Trophoblast cell (in vitro differentiated cells and primary cell): Measurements from ENCODE around the gene MAPK4.

Experiments used
- DNase-seq, 2 donors: peaks; one replicate each; pipeline ENCODE4 v3.0.0-alpha.2; 2016
- H2AFZ ChIP-seq: 2 replicates; pipeline ENCODE4 v1.6.1; 2013; ENCODE audit warnings: low read length, moderate library complexity, mild to moderate bottlenecking; ENCODE audit not compliant: insufficient read depth, poor library complexity
- H2AK5ac ChIP-seq: 2 replicates; pipeline ENCODE4 v1.6.1; 2013; ENCODE audit warnings: mild to moderate bottlenecking, low read length
- H2BK120ac ChIP-seq: 2 replicates; pipeline ENCODE4 v1.6.1; 2013; ENCODE audit warnings: low read length, mild to moderate bottlenecking, moderate library complexity; ENCODE audit not compliant: insufficient read depth, poor library complexity
- H2BK12ac ChIP-seq: 2 replicates; pipeline ENCODE4 v1.6.1; 2013; ENCODE audit warnings: mild to moderate bottlenecking, low read length, moderate library complexity
- H2BK5ac ChIP-seq: 2 replicates; pipeline ENCODE4 v1.6.1; 2013; ENCODE audit warnings: low read length, low read depth, moderate library complexity, mild to moderate bottlenecking; ENCODE audit not compliant: poor library complexity
- H3K14ac ChIP-seq: 2 replicates; pipeline ENCODE4 v1.6.1; 2013; ENCODE audit warnings: mild to moderate bottlenecking, low read length
- H3K18ac ChIP-seq: 2 replicates; pipeline ENCODE4 v1.6.1; 2013; ENCODE audit warnings: mild to moderate bottlenecking, low read length
- H3K23ac ChIP-seq: 2 replicates; pipeline ENCODE4 v1.6.1; 2013; ENCODE audit warnings: low read length
- H3K27ac ChIP-seq: 2 replicates; pipeline ENCODE4 v1.5.1; 2013; ENCODE audit warnings: low read depth, mild to moderate bottlenecking, inconsistent platforms, low read length, moderate library complexity
- H3K27me3 ChIP-seq: 2 replicates; pipeline ENCODE4 v1.6.1; 2013; ENCODE audit warnings: inconsistent platforms, mild to moderate bottlenecking, low read length, moderate library complexity; ENCODE audit not compliant: insufficient read depth
- H3K36me3 ChIP-seq, 2 experiments: 1 replicate in 1 of 2; 2 replicates in 1 of 2; pipeline ENCODE4 v1.6.1; 2013; ENCODE audit warnings: low read length in 2 of 2, mild to moderate bottlenecking in 2 of 2, moderate library complexity in 1 of 2; ENCODE audit not compliant: insufficient read depth in 2 of 2, control insufficient read depth in 1 of 2
- H3K4ac ChIP-seq: 2 replicates; pipeline ENCODE4 v1.6.1; 2013; ENCODE audit warnings: low read depth, mild to moderate bottlenecking, low read length, moderate library complexity
- H3K4me1 ChIP-seq, 2 experiments: 1 replicate in 1 of 2; 2 replicates in 1 of 2; pipeline ENCODE4 v1.6.1; 2013; ENCODE audit warnings: low read length in 2 of 2, mild to moderate bottlenecking in 2 of 2, moderate library complexity in 1 of 2; ENCODE audit not compliant: insufficient read depth in 2 of 2, control insufficient read depth in 1 of 2
- H3K4me2 ChIP-seq: 2 replicates; pipeline ENCODE4 v1.6.1; 2013; ENCODE audit warnings: inconsistent platforms, mild to moderate bottlenecking, low read length, moderate library complexity
- H3K4me3 ChIP-seq: 2 replicates; pipeline ENCODE4 v1.5.1; 2013; ENCODE audit warnings: mild to moderate bottlenecking, low read depth, low read length, inconsistent platforms
- H3K79me1 ChIP-seq: one replicate; pipeline ENCODE4 v1.6.1; 2013; ENCODE audit warnings: low read length
- H3K79me2 ChIP-seq: 2 replicates; pipeline ENCODE4 v1.6.1; 2013; ENCODE audit warnings: low read length, mild to moderate bottlenecking; ENCODE audit not compliant: control insufficient read depth, insufficient read depth, poor library complexity
- H3K9ac ChIP-seq: 2 replicates; pipeline ENCODE4 v1.6.1; 2013; ENCODE audit warnings: mild to moderate bottlenecking, low read length
- H3K9me3 ChIP-seq: 2 replicates; pipeline ENCODE4 v1.6.1; 2013; ENCODE audit warnings: low read depth, mild to moderate bottlenecking, control low read depth, inconsistent platforms, low read length; ENCODE audit not compliant: insufficient read depth
- H4K12ac ChIP-seq: 2 replicates; pipeline ENCODE4 v1.6.1; 2013; ENCODE audit warnings: low read depth, mild to moderate bottlenecking, low read length, moderate library complexity
- H4K8ac ChIP-seq: 2 replicates; pipeline ENCODE4 v1.6.1; 2013; ENCODE audit warnings: low read depth, mild to moderate bottlenecking, low read length, moderate library complexity
- H4K91ac ChIP-seq: one replicate; pipeline ENCODE4 v1.6.1; 2013; ENCODE audit warnings: low read depth, mild to moderate bottlenecking, low read length, moderate library complexity
- WGBS: extraction: QIAGEN DNeasy Blood & Tissue Kit; methylation state at CpG from one replicate; pipeline ENCODE4 v1.1.7; 2013; ENCODE audit warnings: missing lambda C conversion rate; ENCODE audit not compliant: insufficient read length, insufficient coverage; ENCODE audit errors: extremely low coverage; 5-methylcytosine and 5-hydroxymethylcytosine counted together

MAPK4 gene

GRCh38 chr18:50722311-50722710, 162.4 kb downstream of the MAPK4 start:
- DNase-seq: peak; percentile 87 to 92
- Histone ChIP-seq H4K8ac (no peak overlapping the region), H3K36me3 (no peaks in the 10 kb centered on the region), H3K79me1 (no peaks in the 10 kb centered on the region), H3K27me3 (no peaks in the 10 kb centered on the region), H3K9me3 (peaks cover 3% of the 10 kb centered on the region), H3K23ac (no peak overlapping the region), H2BK120ac (no peak overlapping the region), H2AK5ac (no peak overlapping the region), H2BK5ac (no peak overlapping the region), H2AFZ (no peak overlapping the region), H3K9ac (no peak overlapping the region), H3K4me1 (peaks cover 0 to 2% of the 10 kb centered on the region in 2 experiments), H2BK12ac (no peak overlapping the region), H3K14ac (no peak overlapping the region), H3K27ac (no peak overlapping the region), H3K18ac (no peak overlapping the region), H3K4me3 (no peak overlapping the region), H4K12ac (no peak overlapping the region), H3K79me2 (no peaks in the 10 kb centered on the region), H4K91ac (no peak overlapping the region), H3K4me2 (no peak overlapping the region), H3K4ac (no peak overlapping the region)
- WGBS: no CpG with 5 or more reads among the region's 4 CpGs

- H3K14ac ChIP-seq: no peak overlapping the region
- no peaks in the 10 kb centered on the region for H3K79me2 ChIP-seq
- no peak overlapping the region for H2BK12ac ChIP-seq
- DNase-seq: no peak
- no peak overlapping the region for H3K23ac ChIP-seq
- no peaks in the 10 kb centered on the region for H3K79me1 ChIP-seq
- no peak overlapping the region for H2BK120ac ChIP-seq
- H3K4me3 ChIP-seq: no peak overlapping the region
- no CpG with 5 or more reads among the region's 5 CpGs for WGBS
- peaks cover 3% of the 10 kb centered on the region for H3K9me3 ChIP-seq
- no peak overlapping the region for H3K18ac ChIP-seq
- H4K91ac ChIP-seq: no peak overlapping the region
- no peak overlapping the region for H4K8ac ChIP-seq
- H3K27me3 ChIP-seq: no peaks in the 10 kb centered on the region
- no peak overlapping the region for H2AK5ac ChIP-seq
- peaks cover 0 to 2% of the 10 kb centered on the region in 2 experiments for H3K36me3 ChIP-seq
- peaks cover 0 to 2% of the 10 kb centered on the region in 2 experiments for H3K4me1 ChIP-seq
- no peak overlapping the region for H2BK5ac ChIP-seq
- no peak overlapping the region for H2AFZ ChIP-seq
- no peak overlapping the region for H3K27ac ChIP-seq
- no peak overlapping the region for H3K9ac ChIP-seq
- H3K4me2 ChIP-seq: no peak overlapping the region
- H3K4ac ChIP-seq: no peak overlapping the region
- H4K12ac ChIP-seq: no peak overlapping the region
Measured at GRCh38 chr18:50724751-50725151, 164.9 kb downstream of the MAPK4 start.

DNA sequence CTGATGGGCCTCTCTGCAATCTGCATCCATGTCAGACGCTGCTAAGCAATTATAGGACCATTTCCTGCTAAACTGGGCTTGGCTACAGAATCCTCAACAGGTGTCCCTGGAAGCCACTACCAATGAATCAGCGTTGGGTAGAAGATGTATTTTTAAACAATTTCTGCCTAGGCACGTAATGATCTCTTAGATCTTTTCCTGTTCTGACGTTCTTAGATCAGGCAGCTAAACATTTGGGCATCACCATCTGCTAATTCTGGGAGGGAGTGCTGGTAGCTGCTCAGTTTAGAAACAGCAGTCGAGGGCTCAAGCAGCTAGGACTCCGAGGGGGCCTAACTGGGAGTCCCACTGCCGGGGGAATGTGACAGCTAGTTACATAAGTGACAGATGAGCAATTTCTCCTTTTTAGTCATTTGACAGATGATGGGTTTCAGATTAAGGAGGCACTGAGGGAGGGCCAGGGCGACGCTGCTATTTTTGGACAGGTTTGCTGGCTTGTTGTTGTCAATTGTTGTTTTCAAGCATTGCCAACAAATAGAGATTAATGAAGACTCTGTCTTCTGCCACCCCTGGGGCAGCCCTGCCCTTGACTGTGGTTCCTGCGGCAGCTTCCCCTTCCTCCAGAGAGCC, 167.2 kb downstream of the MAPK4 start:
- H3K4me2 ChIP-seq: no peak overlapping the region
- no peak overlapping the region for H2AFZ ChIP-seq
- H3K79me2 ChIP-seq: no peaks in the 10 kb centered on the region
- no peak overlapping the region for H3K14ac ChIP-seq
- H3K27me3 ChIP-seq: no peaks in the 10 kb centered on the region
- H2BK12ac ChIP-seq: no peak overlapping the region
- H3K79me1 ChIP-seq: no peaks in the 10 kb centered on the region
- no peak overlapping the region for H2BK5ac ChIP-seq
- no CpG with 5 or more reads among the region's 10 CpGs for WGBS
- H3K4ac ChIP-seq: no peak overlapping the region
- no peaks in the 10 kb centered on the region for H3K9me3 ChIP-seq
- no peaks in the 10 kb centered on the region for H3K4me1 ChIP-seq
- no peak overlapping the region for H4K12ac ChIP-seq
- no peak for DNase-seq
- no peak overlapping the region for H3K18ac ChIP-seq
- no peak overlapping the region for H3K4me3 ChIP-seq
- H3K27ac ChIP-seq: no peak overlapping the region
- H3K23ac ChIP-seq: no peak overlapping the region
- H4K91ac ChIP-seq: no peak overlapping the region
- H3K9ac ChIP-seq: no peak overlapping the region
- peaks cover 0 to 2% of the 10 kb centered on the region in 2 experiments for H3K36me3 ChIP-seq
- H2AK5ac ChIP-seq: no peak overlapping the region
- H4K8ac ChIP-seq: no peak overlapping the region
- H2BK120ac ChIP-seq: no peak overlapping the region

DNA sequence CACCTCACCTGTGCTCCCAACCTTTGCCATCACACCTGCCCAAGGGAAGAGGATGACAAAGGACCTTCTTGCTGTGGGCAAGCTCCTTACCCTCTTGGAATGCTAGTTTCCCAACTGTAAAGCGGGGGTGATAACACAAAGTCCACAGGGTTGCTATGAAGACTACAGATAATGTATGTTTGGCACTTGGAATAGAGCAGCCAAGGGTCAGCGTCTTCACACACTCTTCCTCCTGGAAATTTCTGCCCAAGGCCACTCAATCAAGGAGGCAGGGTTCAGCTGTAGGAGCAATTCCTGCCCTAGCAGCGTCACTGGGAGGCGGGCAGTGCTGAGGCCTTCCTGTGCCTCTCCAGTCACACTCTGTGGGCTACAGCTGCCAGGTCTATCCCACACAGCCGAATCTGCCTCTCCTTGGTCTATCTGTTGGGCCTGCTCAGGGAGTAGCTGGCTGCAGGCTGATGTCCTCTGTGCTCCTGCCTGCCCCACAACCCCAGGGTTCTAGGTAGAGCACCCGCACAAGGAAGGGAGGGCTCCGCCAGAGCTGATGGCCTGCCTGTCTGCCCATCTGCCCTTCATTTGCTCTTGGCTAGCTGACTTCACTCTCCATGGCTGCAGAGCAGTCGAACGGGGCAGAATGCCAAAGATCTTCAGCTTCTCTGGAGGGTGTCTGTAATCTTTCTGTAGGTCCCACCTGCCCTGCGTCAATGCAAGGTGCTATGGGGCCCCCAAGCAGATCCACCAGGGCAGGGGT, 168.0 kb downstream of the MAPK4 start:
- no peak overlapping the region for H2AFZ ChIP-seq
- no CpG with 5 or more reads among the region's 10 CpGs for WGBS
- peaks cover 0 to 2% of the 10 kb centered on the region in 2 experiments for H3K36me3 ChIP-seq
- DNase-seq: no peak
- no peak overlapping the region for H4K8ac ChIP-seq
- H3K18ac ChIP-seq: no peak overlapping the region
- no peak overlapping the region for H3K23ac ChIP-seq
- H3K4me1 ChIP-seq: no peaks in the 10 kb centered on the region
- no peak overlapping the region for H3K4me2 ChIP-seq
- no peak overlapping the region for H4K91ac ChIP-seq
- H2BK120ac ChIP-seq: no peak overlapping the region
- H3K79me2 ChIP-seq: no peaks in the 10 kb centered on the region
- no peaks in the 10 kb centered on the region for H3K27me3 ChIP-seq
- H2AK5ac ChIP-seq: no peak overlapping the region
- H2BK12ac ChIP-seq: no peak overlapping the region
- H3K4ac ChIP-seq: no peak overlapping the region
- H4K12ac ChIP-seq: no peak overlapping the region
- no peaks in the 10 kb centered on the region for H3K9me3 ChIP-seq
- no peaks in the 10 kb centered on the region for H3K79me1 ChIP-seq
- H3K4me3 ChIP-seq: no peak overlapping the region
- H3K27ac ChIP-seq: no peak overlapping the region
- H2BK5ac ChIP-seq: no peak overlapping the region
- no peak overlapping the region for H3K9ac ChIP-seq
- no peak overlapping the region for H3K14ac ChIP-seq
